ENCODE measurements around the gene PADI3. TPM values are rescaled to one million over a fixed set of nuclear protein-coding genes. Genes with fewer than 3 reads are reported as not detected.

PADI3 gene
- total RNA-seq, 1 experiment from 2014 or later: 0.61 TPM

- Mint-ChIP-seq H3K9me3 (peaks cover 15% of the 10 kb centered on the region), H3K36me3 (no peaks in the 10 kb centered on the region), H3K4me3 (no peak overlapping the region), H3K27ac (no peak overlapping the region), H3K4me1 (no peaks in the 10 kb centered on the region), H3K27me3 (ENCODE audit: low read depth) (no peaks in the 10 kb centered on the region; the same call in 1 of the 2 replicates)
- ChIA-PET POLR2A (no interaction called here), CTCF (no interaction called here)
- ATAC-seq (no peak), DNase-seq (ENCODE audit: low spot score) (no peak)
- TF ChIP-seq E2F4 (CRISPR knock-in tag; IDR thresholded peaks at IDR 0.05; ENCODE audit: borderline replicate concordance, low read depth): no peak
- no peak for TF ChIP-seq CREB1 (CRISPR knock-in tag; IDR thresholded peaks at IDR 0.05)
- TF ChIP-seq ZNF263 (CRISPR knock-in tag; IDR thresholded peaks at IDR 0.05; ENCODE audit: low read depth): no peak
- TF ChIP-seq GTF2I (CRISPR knock-in tag; conservative IDR thresholded peaks at IDR 0.05): no peak
- TF ChIP-seq JUN (CRISPR knock-in tag; IDR thresholded peaks at IDR 0.05): no peak
- no peak for TF ChIP-seq CTCF (IDR thresholded peaks at IDR 0.05)
- no peak for TF ChIP-seq CDX4 (CRISPR knock-in tag; IDR thresholded peaks at IDR 0.05; ENCODE audit: borderline replicate concordance)
- no peak for TF ChIP-seq EMX1 (CRISPR knock-in tag; IDR thresholded peaks at IDR 0.05)
- no peak for TF ChIP-seq ZNF138 (CRISPR knock-in tag; conservative IDR thresholded peaks at IDR 0.05)
- no peak for TF ChIP-seq PRDM15 (CRISPR knock-in tag; IDR thresholded peaks at IDR 0.05)
- no peak for TF ChIP-seq E2F1 (CRISPR knock-in tag; IDR thresholded peaks at IDR 0.05)
Measured at GRCh38 chr1:17333081-17333480, 84.2 kb downstream of the PADI3 start.

Small RNAs within 50 kb of the gene (microRNA-seq; reads per million reads assigned to microRNA genes)
- gene MIR3972 (ENCODE audit: borderline number of aligned reads): not detected

Other genes starting within 250 kb of the PADI3 start
- gene ATP13A2, start 237.2 kb upstream of the PADI3 start, total RNA-seq (2021): 84.8 to 95.9 TPM (median 93.1 TPM) in 3 replicates
- gene SDHB, start 195.1 kb upstream of the PADI3 start, total RNA-seq (2021): 81.5 to 90.1 TPM (median 89.5 TPM) in 3 replicates
- 3.8 to 5.1 TPM (median 4.4 TPM) in 3 replicates for gene PADI2, start 129.6 kb upstream of the PADI3 start, total RNA-seq (2021)
- 0.15 to 0.57 TPM (median 0.18 TPM) in 3 replicates for gene PADI1, start 44.0 kb upstream of the PADI3 start, total RNA-seq (2021)
- gene PADI4, start 59.1 kb downstream of the PADI3 start, total RNA-seq (2021): 0.26 to 0.39 TPM (median 0.27 TPM) in 3 replicates
- not detected in 3 replicates for gene PADI6, start 123.1 kb downstream of the PADI3 start, total RNA-seq (2021)
- 377 to 407 TPM (median 395 TPM) in 3 replicates for gene RCC2, start 190.6 kb downstream of the PADI3 start, total RNA-seq (2021)

All from WTC11 (cell line).